Measurements from ENCODE around the gene MXRA8.

Gene MXRA8

GRCh38 chr1:1321477-1321876, 36.9 kb downstream of the MXRA8 start:
- no peak overlapping the region for H3K4me3 ChIP-seq (ENCODE audit: low read length)
- TF ChIP-seq, protein P1, sequence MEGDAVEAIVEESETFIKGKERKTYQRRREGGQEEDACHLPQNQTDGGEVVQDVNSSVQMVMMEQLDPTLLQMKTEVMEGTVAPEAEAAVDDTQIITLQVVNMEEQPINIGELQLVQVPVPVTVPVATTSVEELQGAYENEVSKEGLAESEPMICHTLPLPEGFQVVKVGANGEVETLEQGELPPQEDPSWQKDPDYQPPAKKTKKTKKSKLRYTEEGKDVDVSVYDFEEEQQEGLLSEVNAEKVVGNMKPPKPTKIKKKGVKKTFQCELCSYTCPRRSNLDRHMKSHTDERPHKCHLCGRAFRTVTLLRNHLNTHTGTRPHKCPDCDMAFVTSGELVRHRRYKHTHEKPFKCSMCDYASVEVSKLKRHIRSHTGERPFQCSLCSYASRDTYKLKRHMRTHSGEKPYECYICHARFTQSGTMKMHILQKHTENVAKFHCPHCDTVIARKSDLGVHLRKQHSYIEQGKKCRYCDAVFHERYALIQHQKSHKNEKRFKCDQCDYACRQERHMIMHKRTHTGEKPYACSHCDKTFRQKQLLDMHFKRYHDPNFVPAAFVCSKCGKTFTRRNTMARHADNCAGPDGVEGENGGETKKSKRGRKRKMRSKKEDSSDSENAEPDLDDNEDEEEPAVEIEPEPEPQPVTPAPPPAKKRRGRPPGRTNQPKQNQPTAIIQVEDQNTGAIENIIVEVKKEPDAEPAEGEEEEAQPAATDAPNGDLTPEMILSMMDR (IDR thresholded peaks at IDR 0.05; ENCODE audit: low read depth, low read length, poor library complexity, severe bottlenecking) = no peak
- TF ChIP-seq EZH2phosphoT487 (IDR thresholded peaks at IDR 0.05; ENCODE audit: borderline replicate concordance, low read length) = no peak
- H3K4me2 ChIP-seq (ENCODE audit: low read length) = no peak overlapping the region
- H3K36me3 ChIP-seq (ENCODE audit: control insufficient read depth, low read length) = peaks cover 53% of the 10 kb centered on the region
- H3K27me3 ChIP-seq (ENCODE audit: control insufficient read depth, low read length) = no peaks in the 10 kb centered on the region
- peaks cover 18% of the 10 kb centered on the region for H4K20me1 ChIP-seq (ENCODE audit: control insufficient read depth, insufficient read depth, low read depth, low read length)
- no peaks in the 10 kb centered on the region for H3K9me3 ChIP-seq (ENCODE audit: control insufficient read depth, insufficient read depth, low read length)
- peaks cover 26% of the 10 kb centered on the region for H3K4me1 ChIP-seq (ENCODE audit: control insufficient read depth, low read length)
- no peak overlapping the region for H3K27ac ChIP-seq (ENCODE audit: low read depth, low read length)
- peaks cover 9% of the 10 kb centered on the region; the same call in 1 of the 2 replicates for H3F3A ChIP-seq (ENCODE audit: control insufficient read depth, insufficient read depth)
- H3K9me2 ChIP-seq (replicated peaks; ENCODE audit: control insufficient read depth, low read length) = no peaks in the 10 kb centered on the region
- peaks cover 66% of the 10 kb centered on the region for H3K79me2 ChIP-seq (ENCODE audit: control insufficient read depth, low read length)

DNA sequence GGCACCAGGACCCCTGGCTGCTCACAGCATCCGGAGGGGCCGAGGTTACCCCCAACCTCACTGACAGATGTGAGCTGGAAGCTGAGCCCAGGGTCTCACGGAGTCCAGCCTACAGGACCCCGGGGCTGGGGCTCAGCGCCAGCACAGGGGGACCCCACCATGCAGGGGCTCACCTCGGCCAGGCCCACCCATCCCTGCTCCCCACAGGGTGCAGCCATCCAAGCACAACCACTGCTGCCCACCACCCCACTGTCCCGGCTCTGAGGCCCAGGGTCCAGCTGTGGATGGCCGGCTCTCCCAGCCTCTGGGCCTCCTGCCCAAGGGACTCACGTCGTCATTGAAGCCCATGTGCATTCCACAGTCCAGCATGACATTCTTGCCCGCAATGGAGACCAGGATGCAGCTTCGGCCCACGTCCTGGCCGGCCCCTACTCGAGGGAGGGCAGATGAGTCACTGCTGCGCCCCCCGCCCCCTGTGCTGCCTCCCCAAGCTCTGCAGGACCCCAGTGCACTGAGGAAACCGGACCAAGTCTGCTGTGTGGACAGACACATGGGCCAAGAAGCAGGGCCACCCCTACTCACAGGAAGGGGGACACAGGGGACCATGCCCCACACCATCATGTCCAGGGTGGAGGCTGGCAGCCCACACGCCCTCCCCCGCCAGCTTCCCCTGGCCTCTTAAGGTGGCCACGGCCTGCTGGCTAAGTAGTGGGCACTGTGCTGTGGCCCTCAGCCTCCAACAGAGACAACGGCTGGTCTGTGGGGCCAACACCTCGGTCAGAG, 37.5 kb downstream of the MXRA8 start:
- Histone ChIP-seq H3K9me3 (ENCODE audit: control insufficient read depth, insufficient read depth, low read length) (no peaks in the 10 kb centered on the region), H3K4me1 (ENCODE audit: control insufficient read depth, low read length) (peaks cover 20% of the 10 kb centered on the region), H3K9me2 (replicated peaks; ENCODE audit: control insufficient read depth, low read length) (no peaks in the 10 kb centered on the region), H3K79me2 (ENCODE audit: control insufficient read depth, low read length) (peaks cover 60% of the 10 kb centered on the region), H3K4me2 (ENCODE audit: low read length) (no peak overlapping the region), H3K27ac (ENCODE audit: low read depth, low read length) (no peak overlapping the region), H3F3A (ENCODE audit: control insufficient read depth, insufficient read depth) (peaks cover 9% of the 10 kb centered on the region; the same call in 1 of the 2 replicates), H3K27me3 (ENCODE audit: control insufficient read depth, low read length) (no peaks in the 10 kb centered on the region), H4K20me1 (ENCODE audit: control insufficient read depth, insufficient read depth, low read depth, low read length) (peaks cover 18% of the 10 kb centered on the region), H3K4me3 (ENCODE audit: low read length) (no peak overlapping the region), H3K36me3 (ENCODE audit: control insufficient read depth, low read length) (peaks cover 53% of the 10 kb centered on the region)
- TF ChIP-seq, protein P1 (IDR thresholded peaks at IDR 0.05; ENCODE audit: low read depth, low read length, poor library complexity, severe bottlenecking) = no peak
- TF ChIP-seq EZH2phosphoT487 (IDR thresholded peaks at IDR 0.05; ENCODE audit: borderline replicate concordance, low read length) = no peak

DNA sequence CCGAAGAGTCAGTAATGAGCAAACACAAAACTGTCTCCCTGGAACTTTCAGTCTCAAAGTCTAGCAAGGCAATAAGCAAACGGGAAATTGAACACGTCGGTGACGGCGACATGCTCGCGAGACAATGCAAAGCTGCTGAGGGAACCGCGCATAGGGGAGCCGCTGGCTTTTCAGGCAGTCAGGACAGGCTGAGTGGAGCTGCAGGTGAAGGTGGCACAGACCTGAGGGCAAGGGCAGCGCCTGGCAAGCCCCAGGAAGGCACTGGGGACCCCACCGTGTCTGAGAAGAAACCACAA, 38.8 kb downstream of the MXRA8 start:
- Histone ChIP-seq H3K79me2 (ENCODE audit: control insufficient read depth, low read length) (peaks cover 55% of the 10 kb centered on the region), H3K27me3 (ENCODE audit: control insufficient read depth, low read length) (no peaks in the 10 kb centered on the region), H3K27ac (ENCODE audit: low read depth, low read length) (no peak overlapping the region), H4K20me1 (ENCODE audit: control insufficient read depth, insufficient read depth, low read depth, low read length) (peaks cover 21% of the 10 kb centered on the region), H3K9me2 (replicated peaks; ENCODE audit: control insufficient read depth, low read length) (no peaks in the 10 kb centered on the region), H3K9me3 (ENCODE audit: control insufficient read depth, insufficient read depth, low read length) (no peaks in the 10 kb centered on the region), H3K4me2 (ENCODE audit: low read length) (no peak overlapping the region), H3K4me3 (ENCODE audit: low read length) (no peak overlapping the region), H3K36me3 (ENCODE audit: control insufficient read depth, low read length) (peaks cover 61% of the 10 kb centered on the region), H3F3A (ENCODE audit: control insufficient read depth, insufficient read depth) (peaks cover 9% of the 10 kb centered on the region; the same call in 1 of the 2 replicates), H3K4me1 (ENCODE audit: control insufficient read depth, low read length) (peaks cover 11% of the 10 kb centered on the region)
- TF ChIP-seq, protein P1 (IDR thresholded peaks at IDR 0.05; ENCODE audit: low read depth, low read length, poor library complexity, severe bottlenecking) = no peak
- no peak for TF ChIP-seq EZH2phosphoT487 (IDR thresholded peaks at IDR 0.05; ENCODE audit: borderline replicate concordance, low read length)

All from DOHH2 (cell line).